CD14-positive monocyte (primary cell): ENCODE results near the gene DCP2. TPM values are rescaled to one million over a fixed set of nuclear protein-coding genes. Genes with fewer than 3 reads are reported as not detected.

ENCODE experiments used
- DNase-seq, 3 donors: peaks; one replicate each; pipeline ENCODE4 v3.0.0-alpha.2; 2011 to 2022
- H2AFZ ChIP-seq: 2 replicates; pipeline ENCODE4 v1.6.0; 2012; ENCODE audit warnings: mild to moderate bottlenecking, low read depth, low read length, inconsistent platforms; ENCODE audit not compliant: insufficient read depth, poor library complexity, severe bottlenecking
- H3K27ac ChIP-seq, 2 donors: 1 replicate in 1 of 2; 2 replicates in 1 of 2; pipeline ENCODE4 v1.5.1; 2012 to 2013; ENCODE audit warnings: low read length in 2 of 2, control low read depth in 1 of 2, inconsistent platforms in 1 of 2, low read depth in 1 of 2, mild to moderate bottlenecking in 1 of 2
- H3K27me3 ChIP-seq, 2 donors: one replicate each; pipeline versions ENCODE4 v1.6.0 to v1.6.1; 2011 to 2013; ENCODE audit warnings: low read length in 2 of 2; ENCODE audit not compliant: control insufficient read depth in 2 of 2, insufficient read depth in 2 of 2
- H3K36me3 ChIP-seq, 2 donors: replicated peaks in 1 of 2; 1 replicate in 1 of 2; 2 replicates in 1 of 2; pipeline versions ENCODE4 v1.5.1 to v1.6.1; 2012 to 2013; ENCODE audit warnings: low read length in 2 of 2, control low read depth in 1 of 2, inconsistent platforms in 1 of 2, mild to moderate bottlenecking in 1 of 2; ENCODE audit not compliant: insufficient read depth in 2 of 2, control insufficient read depth in 1 of 2
- H3K4me1 ChIP-seq, 2 donors: 1 replicate in 1 of 2; 2 replicates in 1 of 2; pipeline versions ENCODE4 v1.5.1 to v1.6.1; 2012 to 2013; ENCODE audit warnings: low read length in 2 of 2, control low read depth in 1 of 2, inconsistent platforms in 1 of 2, mild to moderate bottlenecking in 1 of 2, moderate library complexity in 1 of 2; ENCODE audit not compliant: insufficient read depth in 2 of 2, control insufficient read depth in 1 of 2
- H3K4me2 ChIP-seq: replicated peaks from 2 replicates; pipeline ENCODE3; 2012; ENCODE audit warnings: low read length, moderate library complexity, mild to moderate bottlenecking; ENCODE audit not compliant: poor library complexity, severe bottlenecking; ENCODE audit errors: extremely low read depth
- H3K4me3 ChIP-seq, 3 experiments: fragments of 200-600 bp in 1 of 3; sonication (generic) in 1 of 3; replicated peaks in 1 of 3; 1 replicate in 2 of 3; 2 replicates in 1 of 3; pipeline ENCODE4 v1.5.1; 2011 to 2013; ENCODE audit warnings: low read length in 3 of 3, mild to moderate bottlenecking in 3 of 3, control low read depth in 2 of 3, low read depth in 2 of 3, inconsistent platforms in 1 of 3, moderate library complexity in 1 of 3
- H3K79me2 ChIP-seq: 2 replicates; pipeline ENCODE4 v1.6.0; 2012; ENCODE audit warnings: mild to moderate bottlenecking, control low read depth, inconsistent platforms, low read length, moderate library complexity; ENCODE audit not compliant: insufficient read depth
- H3K9ac ChIP-seq: 2 replicates; pipeline ENCODE4 v1.6.0; 2017; ENCODE audit warnings: low read length, mild to moderate bottlenecking; ENCODE audit not compliant: insufficient read depth, poor library complexity, severe bottlenecking
- H3K9me3 ChIP-seq, 2 donors: replicated peaks in 1 of 2; 1 replicate in 1 of 2; 2 replicates in 1 of 2; pipeline versions ENCODE4 v1.5.1 to v1.6.1; 2012 to 2013; ENCODE audit warnings: low read length in 2 of 2, control low read depth in 1 of 2; ENCODE audit not compliant: control insufficient read depth in 1 of 2, insufficient read depth in 1 of 2
- H4K20me1 ChIP-seq: 2 replicates; pipeline ENCODE4 v1.6.0; 2012; ENCODE audit warnings: mild to moderate bottlenecking, low read length, control low read depth, moderate library complexity; ENCODE audit not compliant: insufficient read depth
- H3K27ac Mint-ChIP-seq, 7 donors: one replicate each; pipeline ENCODE4 v1.8.0; 2020; ENCODE audit warnings: mild to moderate bottlenecking in 7 of 7, mixed read lengths in 7 of 7, moderate library complexity in 6 of 7, inconsistent platforms in 2 of 7
- H3K27me3 Mint-ChIP-seq, 3 donors: one replicate each; pipeline ENCODE4 v1.8.0; 2021 to 2022; ENCODE audit warnings: low read depth in 3 of 3, mild to moderate bottlenecking in 3 of 3, mixed read lengths in 3 of 3, moderate library complexity in 3 of 3, inconsistent platforms in 1 of 3
- H3K36me3 Mint-ChIP-seq, 2 donors: one replicate each; pipeline ENCODE4 v1.8.0; 2020; ENCODE audit warnings: mixed read lengths in 2 of 2, inconsistent platforms in 1 of 2, mild to moderate bottlenecking in 1 of 2
- H3K4me1 Mint-ChIP-seq: one replicate; pipeline ENCODE4 v1.8.0; 2020; ENCODE audit warnings: mild to moderate bottlenecking, mixed read lengths
- H3K4me3 Mint-ChIP-seq, 2 donors: one replicate each; pipeline ENCODE4 v1.8.0; 2020; ENCODE audit warnings: mild to moderate bottlenecking in 2 of 2, mixed read lengths in 2 of 2, moderate library complexity in 1 of 2
- H3K9me3 Mint-ChIP-seq, 7 donors: one replicate each; pipeline ENCODE4 v1.8.0; 2020 to 2022; ENCODE audit warnings: mixed read lengths in 7 of 7, mild to moderate bottlenecking in 6 of 7, moderate library complexity in 6 of 7, inconsistent platforms in 2 of 7
- CTCF ChIP-seq: fragments of 200-600 bp; IDR thresholded peaks from one replicate; pipeline ENCODE4 v1.8.0; 2022; ENCODE audit warnings: antibody characterized with exemption, mild to moderate bottlenecking
- WGBS: methylation state at CpG from one replicate; pipeline ENCODE4 v1.1.5; 2013; ENCODE audit warnings: missing lambda C conversion rate; ENCODE audit not compliant: insufficient coverage; 5-methylcytosine and 5-hydroxymethylcytosine counted together
- intact Hi-C, 2 donors: fragments of 100-400 bp; cut with micrococcal nuclease; formaldehyde crosslinking; loops; one replicate each; pipeline versions ENCODE4 v1.15.0 to v1.15.1; 2023
- polyA plus RNA-seq, 3 donors: library from polyadenylated mRNA; depleted of rRNA in 1 of 3; unstranded in 2 of 3; stranded (reverse) in 1 of 3; fragments of 300-500 nt in 2 of 3; fragments of >200 nt in 1 of 3; fragmentation: Illumina TruSeq in 2 of 3; gene quantifications; 1 replicate in 2 of 3; 2 replicates in 1 of 3; pipeline ENCODE4 v1.2.3, GENCODE V29; 2012 to 2021

DCP2 gene
- polyA plus RNA-seq, 3 donors, result 24.0 to 62.2 (median 58.9) TPM

DNA sequence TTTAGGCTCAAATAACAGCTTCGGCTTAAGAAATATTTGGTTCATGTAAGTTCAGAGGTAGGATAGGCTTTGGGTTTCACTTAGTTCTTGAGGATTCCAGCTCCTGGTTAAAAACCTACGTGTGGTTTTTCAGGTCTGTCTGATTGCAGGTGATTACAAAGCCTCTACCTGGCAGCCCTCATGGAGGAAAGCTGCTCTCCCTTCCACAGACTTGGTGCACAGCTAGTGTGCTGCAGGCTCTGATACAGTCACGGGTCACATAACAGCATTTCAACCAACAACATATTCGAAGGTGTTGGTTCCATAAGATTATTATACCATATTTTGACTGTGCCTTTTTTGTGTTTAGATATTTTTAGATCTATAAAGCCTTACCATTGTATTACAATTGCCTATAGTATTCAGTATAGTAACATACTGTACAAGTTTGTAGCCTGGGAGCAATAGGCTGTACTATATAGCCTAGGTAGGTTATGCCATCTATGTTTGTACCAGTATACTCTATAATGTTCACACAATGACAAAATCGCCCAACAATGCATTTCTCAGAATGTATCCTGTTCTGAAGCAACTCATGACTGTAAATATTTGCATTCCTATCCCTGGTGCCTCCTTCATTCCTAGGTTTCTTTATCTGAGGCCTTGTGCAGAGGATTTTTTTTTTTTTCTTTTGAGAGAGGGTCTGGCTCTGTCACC lies 8.0 kb upstream of the DCP2 start:
- DNase-seq, result no peak
- Histone ChIP-seq H4K20me1 (no peaks in the 10 kb centered on the region), H3K4me1 (peaks cover 17 to 20% of the 10 kb centered on the region in 2 donors), H2AFZ (peak overlapping the region; percentile 58), H3K27me3 (no peaks in the 10 kb centered on the region), H3K4me3 (no peak overlapping the region), H3K36me3 (no peaks in the 10 kb centered on the region), H3K9ac (no peak overlapping the region), H3K79me2 (no peaks in the 10 kb centered on the region), H3K27ac (no peak overlapping the region), H3K4me2 (no peak overlapping the region), H3K9me3 (no peaks in the 10 kb centered on the region)
- 100% methylated on average over 1 of the region's 5 CpGs for WGBS
- Mint-ChIP-seq H3K4me3 (no peak overlapping the region), H3K4me1 (peaks cover 20% of the 10 kb centered on the region), H3K27ac (peak overlapping the region in 1 of 7 donors; percentile 15), H3K27me3 (peaks cover 0 to 2% (median 0%) of the 10 kb centered on the region in 3 donors), H3K9me3 (no peaks in the 10 kb centered on the region), H3K36me3 (no peaks in the 10 kb centered on the region)
- TF ChIP-seq CTCF, result no peak
- intact Hi-C loops, result no loop called here

DNA sequence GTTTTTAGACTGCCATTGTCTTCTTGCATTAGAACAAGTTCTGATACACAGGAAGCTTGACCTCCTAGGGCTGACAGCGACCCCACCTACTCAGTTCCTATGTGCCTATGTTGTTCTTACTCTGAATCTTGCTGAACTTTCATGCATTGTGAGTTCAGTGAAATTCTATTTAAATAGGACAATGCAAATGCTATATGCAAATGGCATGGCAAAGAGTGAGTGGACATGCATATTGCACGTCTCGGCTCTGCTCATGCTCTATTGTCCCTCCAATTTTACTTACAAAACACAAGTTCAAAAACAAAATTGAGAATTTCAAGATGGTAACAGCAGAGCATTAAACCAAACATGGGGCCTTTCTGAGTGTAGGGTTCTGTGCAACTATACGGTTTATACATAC lies 5.3 kb upstream of the DCP2 start:
- no peak for TF ChIP-seq CTCF
- Histone ChIP-seq H3K27ac (no peak overlapping the region), H3K4me3 (no peak overlapping the region), H3K36me3 (no peaks in the 10 kb centered on the region), H4K20me1 (no peaks in the 10 kb centered on the region), H3K4me1 (peaks cover 17 to 18% of the 10 kb centered on the region in 2 donors), H2AFZ (no peak overlapping the region), H3K4me2 (no peak overlapping the region), H3K9me3 (no peaks in the 10 kb centered on the region), H3K79me2 (no peaks in the 10 kb centered on the region), H3K9ac (no peak overlapping the region), H3K27me3 (no peaks in the 10 kb centered on the region)
- intact Hi-C loops, result no loop called here
- no peak overlapping the region for H3K4me3 Mint-ChIP-seq
- DNase-seq, result no peak
- no peaks in the 10 kb centered on the region for H3K9me3 Mint-ChIP-seq
- no peaks in the 10 kb centered on the region for H3K36me3 Mint-ChIP-seq
- no peak overlapping the region for H3K27ac Mint-ChIP-seq
- peaks cover 18% of the 10 kb centered on the region for H3K4me1 Mint-ChIP-seq
- peaks cover 0 to 4% (median 0%) of the 10 kb centered on the region in 3 donors for H3K27me3 Mint-ChIP-seq
- WGBS, result no CpG with 5 or more reads among the region's 4 CpGs
